Measurements from ENCODE around the gene ADAM12.

DNA sequence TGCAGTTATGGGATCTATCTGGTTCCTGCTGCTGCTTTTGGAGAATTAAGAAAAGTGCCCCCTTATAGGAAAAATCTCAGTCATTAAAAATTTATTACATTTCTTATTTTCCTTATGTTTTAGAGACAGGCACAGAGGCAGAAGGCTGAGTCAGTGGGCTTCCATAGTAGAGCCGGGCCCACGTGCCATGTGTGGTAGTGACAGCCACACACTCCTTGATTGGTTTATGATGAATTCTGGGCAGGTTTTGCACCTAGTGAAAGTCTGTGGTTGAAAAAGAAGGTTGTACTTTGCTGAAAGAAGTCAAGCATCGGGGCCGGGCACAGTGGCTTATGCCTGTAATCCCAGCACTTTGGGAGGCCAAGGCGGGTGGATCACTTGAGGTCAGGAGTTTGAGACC, 382.0 kb downstream of the ADAM12 start:
- TF ChIP-seq, protein P1, sequence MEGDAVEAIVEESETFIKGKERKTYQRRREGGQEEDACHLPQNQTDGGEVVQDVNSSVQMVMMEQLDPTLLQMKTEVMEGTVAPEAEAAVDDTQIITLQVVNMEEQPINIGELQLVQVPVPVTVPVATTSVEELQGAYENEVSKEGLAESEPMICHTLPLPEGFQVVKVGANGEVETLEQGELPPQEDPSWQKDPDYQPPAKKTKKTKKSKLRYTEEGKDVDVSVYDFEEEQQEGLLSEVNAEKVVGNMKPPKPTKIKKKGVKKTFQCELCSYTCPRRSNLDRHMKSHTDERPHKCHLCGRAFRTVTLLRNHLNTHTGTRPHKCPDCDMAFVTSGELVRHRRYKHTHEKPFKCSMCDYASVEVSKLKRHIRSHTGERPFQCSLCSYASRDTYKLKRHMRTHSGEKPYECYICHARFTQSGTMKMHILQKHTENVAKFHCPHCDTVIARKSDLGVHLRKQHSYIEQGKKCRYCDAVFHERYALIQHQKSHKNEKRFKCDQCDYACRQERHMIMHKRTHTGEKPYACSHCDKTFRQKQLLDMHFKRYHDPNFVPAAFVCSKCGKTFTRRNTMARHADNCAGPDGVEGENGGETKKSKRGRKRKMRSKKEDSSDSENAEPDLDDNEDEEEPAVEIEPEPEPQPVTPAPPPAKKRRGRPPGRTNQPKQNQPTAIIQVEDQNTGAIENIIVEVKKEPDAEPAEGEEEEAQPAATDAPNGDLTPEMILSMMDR (IDR thresholded peaks at IDR 0.05; ENCODE audit: low read depth, low read length, missing input control) = no peak
- TF ChIP-seq, protein P2, sequence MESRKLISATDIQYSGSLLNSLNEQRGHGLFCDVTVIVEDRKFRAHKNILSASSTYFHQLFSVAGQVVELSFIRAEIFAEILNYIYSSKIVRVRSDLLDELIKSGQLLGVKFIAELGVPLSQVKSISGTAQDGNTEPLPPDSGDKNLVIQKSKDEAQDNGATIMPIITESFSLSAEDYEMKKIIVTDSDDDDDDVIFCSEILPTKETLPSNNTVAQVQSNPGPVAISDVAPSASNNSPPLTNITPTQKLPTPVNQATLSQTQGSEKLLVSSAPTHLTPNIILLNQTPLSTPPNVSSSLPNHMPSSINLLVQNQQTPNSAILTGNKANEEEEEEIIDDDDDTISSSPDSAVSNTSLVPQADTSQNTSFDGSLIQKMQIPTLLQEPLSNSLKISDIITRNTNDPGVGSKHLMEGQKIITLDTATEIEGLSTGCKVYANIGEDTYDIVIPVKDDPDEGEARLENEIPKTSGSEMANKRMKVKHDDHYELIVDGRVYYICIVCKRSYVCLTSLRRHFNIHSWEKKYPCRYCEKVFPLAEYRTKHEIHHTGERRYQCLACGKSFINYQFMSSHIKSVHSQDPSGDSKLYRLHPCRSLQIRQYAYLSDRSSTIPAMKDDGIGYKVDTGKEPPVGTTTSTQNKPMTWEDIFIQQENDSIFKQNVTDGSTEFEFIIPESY (IDR thresholded peaks at IDR 0.05) = no peak
- TF ChIP-seq, protein P3, sequence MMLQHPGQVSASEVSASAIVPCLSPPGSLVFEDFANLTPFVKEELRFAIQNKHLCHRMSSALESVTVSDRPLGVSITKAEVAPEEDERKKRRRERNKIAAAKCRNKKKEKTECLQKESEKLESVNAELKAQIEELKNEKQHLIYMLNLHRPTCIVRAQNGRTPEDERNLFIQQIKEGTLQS (IDR thresholded peaks at IDR 0.05) = no peak
- no peak for TF ChIP-seq JUND (IDR thresholded peaks at IDR 0.05)
- no peak for TF ChIP-seq GABPA (IDR thresholded peaks at IDR 0.05 in 1 of 2, conservative IDR thresholded peaks at IDR 0.05 in 1 of 2)

Data from liver (tissue), 3 donors.